Measurements from ENCODE around the gene TRIP12.
"Not testable (repeated sequence)": the region's sequence is repeated elsewhere in the genome, so short reads cannot be mapped to it uniquely, and the experiment has no call there.

Gene TRIP12

GRCh38 chr2:229921892-229922448 is at the start of gene TRIP12:
TRIP12 (minus strand) TSS chr2:229922009; CDS start chr2:229880079, 41,930 bp downstream.
- DNase-seq (ENCODE audit: low read depth in 3 of 3): peak; percentile 75 to 85 (median 76)

GRCh38 chr2:229971298-229971790 is 49.5 kb upstream of the TRIP12 start:
- no peak for DNase-seq (ENCODE audit: low read depth in 3 of 3)

GRCh38 chr2:229970406-229970805 is 48.6 kb upstream of the TRIP12 start:
- DNase-seq (ENCODE audit: low read depth in 3 of 3): no peak

GRCh38 chr2:229969921-229970320 is 48.1 kb upstream of the TRIP12 start:
- no peak for DNase-seq (ENCODE audit: low read depth in 3 of 3)

- not testable (repeated sequence) for DNase-seq (ENCODE audit: low read depth in 3 of 3)
These were observed 41.8 kb upstream of the TRIP12 start for GRCh38 chr2:229963596-229963995.

GRCh38 chr2:229956491-229956890 is 34.7 kb upstream of the TRIP12 start:
- DNase-seq (ENCODE audit: low read depth in 3 of 3): no peak

GRCh38 chr2:229955663-229956062 is 33.9 kb upstream of the TRIP12 start:
- DNase-seq (ENCODE audit: low read depth in 3 of 3): no peak

GRCh38 chr2:229952256-229952835 is 30.5 kb upstream of the TRIP12 start:
- DNase-seq (ENCODE audit: low read depth in 3 of 3): no peak

GRCh38 chr2:229947544-229947943 is 25.7 kb upstream of the TRIP12 start:
- DNase-seq (ENCODE audit: low read depth in 3 of 3): no peak

GRCh38 chr2:229945975-229946374 is 24.2 kb upstream of the TRIP12 start:
- no peak for DNase-seq (ENCODE audit: low read depth in 3 of 3)

- no peak for DNase-seq (ENCODE audit: low read depth in 3 of 3)
These were observed 22.1 kb upstream of the TRIP12 start for GRCh38 chr2:229943770-229944449.

- DNase-seq (ENCODE audit: low read depth in 3 of 3): no peak
These were observed 21.4 kb upstream of the TRIP12 start for GRCh38 chr2:229943171-229943570.

GRCh38 chr2:229942671-229943070 is 20.9 kb upstream of the TRIP12 start:
- no peak for DNase-seq (ENCODE audit: low read depth in 3 of 3)

- no peak for DNase-seq (ENCODE audit: low read depth in 3 of 3)
These were observed 15.7 kb upstream of the TRIP12 start for GRCh38 chr2:229937537-229937936.

GRCh38 chr2:229931241-229931640 is 9.4 kb upstream of the TRIP12 start:
- DNase-seq (ENCODE audit: low read depth in 3 of 3): no peak

- no peak for DNase-seq (ENCODE audit: low read depth in 3 of 3)
These were observed 8.8 kb upstream of the TRIP12 start for GRCh38 chr2:229930656-229931055.

- no peak for DNase-seq (ENCODE audit: low read depth in 3 of 3)
These were observed 6.1 kb upstream of the TRIP12 start for GRCh38 chr2:229927817-229928321.

- DNase-seq (ENCODE audit: low read depth in 3 of 3): no peak
These were observed 3.4 kb upstream of the TRIP12 start for GRCh38 chr2:229925201-229925600.

GRCh38 chr2:229924541-229924940 is 2.7 kb upstream of the TRIP12 start:
- DNase-seq (ENCODE audit: low read depth in 3 of 3): not testable (repeated sequence)

- DNase-seq (ENCODE audit: low read depth in 3 of 3): peak; percentile 76 to 87 (median 81)
These were observed 909 bp upstream of the TRIP12 start, which contains the start of gene FBXO36 for GRCh38 chr2:229922449-229923386. FBXO36 (plus strand) TSS chr2:229922503; CDS start chr2:229922514, 11 bp downstream.

GRCh38 chr2:229921101-229921891 is 513 bp downstream of the TRIP12 start:
- peak; percentile 29 to 65 (median 50) for DNase-seq (ENCODE audit: low read depth in 3 of 3)

All from stimulated activated CD4-positive, alpha-beta T cell treated with anti-CD3 and anti-CD28 coated beads, TNF-alpha, amount 100 ng/mL, for 24 hours (primary cell).